ENCODE measurements around the gene GPS1.

GRCh38 chr17:82014432-82014831 is 37.3 kb upstream of the GPS1 start:
- TF ChIP-seq POLR2A (IDR thresholded peaks at IDR 0.05) (no peak), CTCF (IDR thresholded peaks at IDR 0.05) (no peak)

Measured in uterus (tissue), 2 donors.